Aortic smooth muscle cell (primary cell): ENCODE results near the gene TRAF5. TPM values are rescaled to one million over a fixed set of nuclear protein-coding genes. Genes with fewer than 3 reads are reported as not detected.

Experiments used
- total RNA-seq: library from RNA; depleted of rRNA; stranded (reverse); fragments of >200 nt; gene quantifications from 2 replicates; pipeline ENCODE4 v1.2.3, GENCODE V29; 2014

TRAF5 gene, protein sequence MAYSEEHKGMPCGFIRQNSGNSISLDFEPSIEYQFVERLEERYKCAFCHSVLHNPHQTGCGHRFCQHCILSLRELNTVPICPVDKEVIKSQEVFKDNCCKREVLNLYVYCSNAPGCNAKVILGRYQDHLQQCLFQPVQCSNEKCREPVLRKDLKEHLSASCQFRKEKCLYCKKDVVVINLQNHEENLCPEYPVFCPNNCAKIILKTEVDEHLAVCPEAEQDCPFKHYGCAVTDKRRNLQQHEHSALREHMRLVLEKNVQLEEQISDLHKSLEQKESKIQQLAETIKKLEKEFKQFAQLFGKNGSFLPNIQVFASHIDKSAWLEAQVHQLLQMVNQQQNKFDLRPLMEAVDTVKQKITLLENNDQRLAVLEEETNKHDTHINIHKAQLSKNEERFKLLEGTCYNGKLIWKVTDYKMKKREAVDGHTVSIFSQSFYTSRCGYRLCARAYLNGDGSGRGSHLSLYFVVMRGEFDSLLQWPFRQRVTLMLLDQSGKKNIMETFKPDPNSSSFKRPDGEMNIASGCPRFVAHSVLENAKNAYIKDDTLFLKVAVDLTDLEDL
- total RNA-seq, result 11.1 and 14.3 TPM in 2 replicates

DNA sequence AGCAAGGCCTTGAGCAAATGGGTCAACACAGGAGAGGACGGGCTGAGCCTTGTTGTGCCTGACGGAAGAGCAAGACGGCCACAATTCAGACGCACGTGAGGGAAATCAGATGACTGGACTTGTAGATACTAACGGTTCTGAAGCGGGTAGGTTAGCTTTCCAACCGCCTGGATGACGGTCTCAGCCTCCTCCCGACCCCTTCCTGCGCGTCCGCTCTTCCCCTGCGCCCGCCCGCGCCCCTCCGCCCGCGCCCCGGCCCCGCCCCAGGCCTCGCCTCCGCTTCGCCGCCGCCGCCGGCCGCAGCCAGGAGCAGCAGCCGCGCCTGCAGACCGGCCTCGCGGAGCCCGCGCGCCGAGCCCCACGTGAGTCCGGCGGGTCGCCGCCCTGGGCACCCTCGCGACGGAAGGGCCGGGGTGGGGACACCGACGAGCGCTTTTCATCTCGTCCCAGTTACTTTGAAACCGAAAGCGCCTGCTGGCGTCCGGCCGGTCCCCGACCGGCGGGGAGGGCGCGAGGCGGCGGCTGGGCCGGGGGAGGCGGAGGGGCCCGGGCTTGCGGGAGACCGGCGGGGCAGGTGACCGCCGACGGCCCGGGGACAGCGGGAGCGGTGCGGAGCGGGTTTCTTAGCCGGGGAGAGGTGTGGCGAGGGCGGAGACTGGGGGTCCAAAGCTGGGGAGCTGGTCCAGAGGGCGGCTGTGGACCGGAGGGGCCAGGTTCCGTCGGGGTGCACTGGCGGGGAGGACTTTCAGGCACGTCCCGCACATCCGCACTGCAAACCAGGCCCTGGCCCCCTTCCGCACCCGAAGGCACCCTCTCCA lies at the start of gene TRAF5:
TRAF5 (plus strand) TSS at position 306 of the 818 bp plus-strand sequence. CDS start 26,407 bp downstream, outside the sequence.

Other genes with a start within 250 kb of the TRAF5 start
- gene KCNH1, start 192.7 kb upstream of the TRAF5 start, total RNA-seq, result not detected in 2 replicates
- gene RCOR3, start 67.5 kb upstream of the TRAF5 start, total RNA-seq, result 14.8 and 24.4 TPM in 2 replicates
- not detected in 2 replicates for gene RD3, start 165.3 kb downstream of the TRAF5 start, total RNA-seq